GM10847 (cell line): ENCODE data around the gene A2M.

ENCODE experiments used
- POLR2A ChIP-seq: IDR thresholded peaks from 2 replicates; pipeline ENCODE4 v1.6.1; 2011; ENCODE audit not compliant: insufficient read length; ENCODE audit errors: extremely low read depth

Gene A2M

DNA sequence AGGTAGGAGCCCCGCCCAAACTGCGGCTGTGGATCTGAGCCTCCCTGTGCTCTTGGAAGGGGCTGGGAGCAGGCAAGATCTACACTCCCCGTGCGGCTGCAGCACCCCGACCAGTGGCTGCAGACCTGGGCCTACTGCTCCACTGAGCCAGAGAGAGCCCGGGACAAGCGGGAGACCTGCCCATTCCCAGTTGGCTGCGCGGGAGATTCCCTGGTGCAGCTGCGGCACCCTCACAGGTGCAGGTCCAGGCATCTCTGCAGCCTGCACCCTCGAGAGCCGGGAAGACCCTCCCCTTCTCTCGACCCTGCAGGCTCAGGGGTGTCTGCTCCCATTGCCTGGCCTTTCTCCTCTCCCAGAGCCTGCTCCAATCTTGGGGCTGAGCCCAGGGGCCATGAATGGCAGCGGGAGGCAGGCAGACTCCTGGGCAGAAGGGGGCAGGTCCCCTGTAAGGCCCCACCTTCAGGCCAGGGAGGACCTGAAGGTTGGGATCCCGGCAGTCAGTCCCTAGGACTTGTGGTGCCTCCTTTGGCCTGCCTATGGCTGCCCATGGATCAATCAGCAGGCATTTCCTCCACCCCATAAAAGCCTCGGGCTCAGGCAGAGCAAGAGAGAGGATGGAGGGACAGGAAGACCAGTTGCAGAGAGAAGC is 8.8 kb upstream of the A2M start:
- TF ChIP-seq POLR2A = no peak

DNA sequence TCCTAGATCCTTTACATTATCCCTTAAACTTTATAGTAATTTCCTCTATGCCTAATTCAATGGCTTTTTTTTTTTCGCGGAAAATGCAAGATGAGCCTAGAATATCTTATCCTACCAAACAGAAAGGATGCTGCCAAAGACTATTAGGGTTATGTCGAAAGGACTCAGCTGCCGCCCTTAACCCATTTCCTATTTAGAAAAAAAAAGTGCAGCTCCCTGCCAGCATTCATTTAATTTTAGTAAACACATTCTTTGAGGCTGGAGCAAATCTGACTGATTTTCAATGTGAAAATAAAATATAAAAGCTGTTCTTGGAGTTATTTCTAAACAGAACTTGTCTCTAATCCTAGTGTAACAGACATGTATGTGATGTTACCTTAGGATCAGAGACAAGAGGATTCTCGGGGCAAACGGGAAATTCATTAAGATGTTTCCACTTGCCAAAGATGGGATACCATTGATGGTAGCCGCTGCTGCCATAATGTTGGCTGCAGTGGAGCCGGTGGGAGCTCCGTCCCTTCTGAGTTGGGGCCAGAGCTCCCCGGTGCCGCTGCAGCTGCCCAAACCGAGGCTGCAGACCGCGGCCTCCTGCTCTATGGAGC is 8.2 kb upstream of the A2M start:
- no peak for TF ChIP-seq POLR2A

DNA sequence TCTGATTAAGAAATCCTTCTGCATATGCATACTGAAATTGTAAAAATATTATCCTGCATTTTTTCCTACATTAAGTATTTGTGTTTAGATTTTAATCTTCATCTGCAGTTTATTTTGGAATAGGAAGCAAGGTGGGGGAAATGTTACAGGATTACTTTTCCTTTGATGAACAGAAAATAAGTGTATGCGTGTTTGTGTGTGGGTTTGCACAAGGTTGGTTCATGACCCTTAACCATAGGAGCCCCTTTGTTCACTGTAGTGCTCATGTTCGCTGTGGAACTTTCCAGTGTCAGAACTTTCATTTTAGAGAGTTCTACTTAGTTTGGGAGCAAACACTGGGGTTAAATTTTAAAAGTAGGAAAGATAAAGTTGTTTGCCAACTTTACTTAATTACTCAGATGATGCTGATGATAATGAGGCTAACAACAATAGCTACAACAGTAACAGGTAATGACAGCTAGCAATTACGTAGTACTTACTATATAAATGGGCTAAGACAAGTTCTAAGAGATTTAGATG is 6.4 kb upstream of the A2M start:
- TF ChIP-seq POLR2A = no peak

DNA sequence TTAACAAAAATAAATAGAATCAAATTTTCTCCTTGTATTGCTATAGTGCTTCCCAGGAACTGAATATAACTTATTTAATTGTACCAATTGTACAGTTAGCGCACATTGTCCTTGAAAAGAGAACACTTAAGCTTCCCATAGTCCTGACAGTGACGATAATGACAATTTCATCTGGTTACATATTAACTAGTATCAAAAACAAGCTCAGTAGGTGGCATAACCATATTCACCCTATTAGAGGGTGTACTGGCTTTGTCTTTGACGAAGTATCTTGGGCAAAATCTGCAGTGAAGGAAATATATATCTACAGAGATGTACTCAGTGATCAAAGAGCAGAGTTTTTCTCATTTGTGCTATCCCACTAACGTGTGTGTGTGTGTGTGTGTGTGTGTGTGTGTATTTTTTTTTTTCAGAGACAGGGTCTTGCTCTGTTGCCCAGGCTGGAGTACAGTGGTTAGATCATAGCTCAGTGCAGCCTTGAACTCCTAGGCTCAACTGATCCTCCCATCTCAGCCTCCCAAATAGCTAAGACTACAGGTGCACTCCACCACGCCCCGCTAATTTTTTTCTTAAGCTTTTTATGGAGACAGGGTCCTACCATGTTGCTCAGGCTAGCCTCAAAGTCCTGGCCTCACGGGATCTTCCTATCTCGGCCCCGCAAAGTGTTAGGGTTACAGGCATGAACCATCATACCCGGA is 4.9 kb upstream of the A2M start:
- no peak for TF ChIP-seq POLR2A

DNA sequence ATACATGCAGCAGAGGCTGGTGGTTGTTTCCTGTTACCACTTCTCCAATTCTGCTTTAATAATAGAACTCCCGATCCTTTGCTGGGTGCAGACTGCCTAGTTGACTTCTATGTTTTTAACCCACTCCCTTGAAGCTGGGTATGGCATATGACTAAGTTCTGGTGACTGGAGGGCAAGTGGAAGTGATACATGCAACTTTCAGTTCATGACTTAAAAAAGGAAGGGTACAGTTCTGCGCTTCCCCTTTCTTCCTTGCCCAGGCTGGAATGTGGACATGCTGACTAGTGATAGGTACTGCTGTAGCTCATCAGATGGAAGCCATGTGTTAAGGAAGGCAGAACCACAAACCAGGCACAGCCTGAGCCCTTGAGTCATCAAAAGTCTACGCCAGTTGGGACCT is 2.4 kb upstream of the A2M start:
- no peak for TF ChIP-seq POLR2A

DNA sequence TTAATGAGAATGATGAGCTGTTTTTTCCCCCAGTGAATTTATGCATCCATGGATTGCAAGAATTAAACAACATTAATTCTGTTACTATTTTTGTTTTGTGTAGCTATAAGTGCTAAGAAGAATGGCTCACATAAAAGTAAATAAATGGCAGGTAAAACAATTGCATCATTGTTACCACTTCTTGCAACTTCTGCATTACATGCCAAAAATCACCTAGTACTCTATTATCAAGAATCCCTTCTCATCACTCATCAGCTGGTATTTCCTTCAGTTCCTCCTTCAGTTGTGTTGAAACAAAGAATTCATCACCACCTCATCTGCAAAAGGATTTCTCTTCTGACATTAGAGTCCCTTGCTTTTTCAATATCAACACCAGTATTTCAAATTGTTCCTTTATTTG is 773 bp downstream of the A2M start:
- TF ChIP-seq POLR2A = no peak

DNA sequence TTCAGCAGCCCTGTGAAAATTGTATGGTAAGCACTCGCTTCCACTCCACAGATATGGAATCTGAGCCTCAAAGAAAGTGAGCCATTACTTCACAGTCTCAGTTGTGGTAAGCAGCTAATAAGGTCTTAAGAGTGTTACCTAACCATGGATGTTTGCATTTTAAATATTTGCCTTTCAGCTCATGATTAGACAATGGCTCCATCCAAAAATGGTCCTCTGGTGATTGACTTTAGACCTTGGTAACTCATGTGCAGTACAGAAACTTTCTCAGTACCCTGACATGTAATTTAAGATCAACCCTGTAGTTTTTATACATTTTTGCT is 1.8 kb downstream of the A2M start:
- no peak for TF ChIP-seq POLR2A

DNA sequence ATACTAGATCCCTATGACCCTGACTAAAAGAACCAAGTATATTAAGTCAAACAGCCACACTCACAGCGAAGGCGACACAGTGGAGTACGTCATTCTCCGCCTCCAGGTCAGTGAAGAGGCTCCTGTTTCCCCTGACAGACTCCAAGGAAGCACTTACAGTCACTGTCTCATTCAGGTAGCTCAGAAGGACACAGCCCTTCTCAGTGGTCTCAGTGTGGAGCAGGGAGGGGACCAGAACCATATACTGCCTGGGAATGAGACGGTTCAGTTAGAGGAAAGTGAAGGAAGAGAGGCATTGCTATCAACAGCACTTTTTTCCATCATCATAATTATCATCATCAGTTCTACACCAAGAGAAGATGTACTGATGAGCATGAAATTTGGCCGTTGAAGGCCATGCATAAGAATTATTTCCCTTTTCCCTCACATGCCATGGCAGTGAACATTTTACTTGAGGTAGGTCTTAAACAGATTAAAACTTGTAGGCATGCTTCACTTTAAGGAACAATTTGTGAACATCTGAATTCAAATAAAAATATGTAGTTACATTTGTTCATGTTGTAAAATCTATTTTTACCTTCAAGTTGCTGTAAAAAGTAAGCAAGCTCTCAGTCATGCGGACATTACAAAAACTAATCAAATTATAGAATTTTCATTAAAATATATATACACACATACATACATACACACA is 2.3 kb downstream of the A2M start:
- TF ChIP-seq POLR2A = no peak

DNA sequence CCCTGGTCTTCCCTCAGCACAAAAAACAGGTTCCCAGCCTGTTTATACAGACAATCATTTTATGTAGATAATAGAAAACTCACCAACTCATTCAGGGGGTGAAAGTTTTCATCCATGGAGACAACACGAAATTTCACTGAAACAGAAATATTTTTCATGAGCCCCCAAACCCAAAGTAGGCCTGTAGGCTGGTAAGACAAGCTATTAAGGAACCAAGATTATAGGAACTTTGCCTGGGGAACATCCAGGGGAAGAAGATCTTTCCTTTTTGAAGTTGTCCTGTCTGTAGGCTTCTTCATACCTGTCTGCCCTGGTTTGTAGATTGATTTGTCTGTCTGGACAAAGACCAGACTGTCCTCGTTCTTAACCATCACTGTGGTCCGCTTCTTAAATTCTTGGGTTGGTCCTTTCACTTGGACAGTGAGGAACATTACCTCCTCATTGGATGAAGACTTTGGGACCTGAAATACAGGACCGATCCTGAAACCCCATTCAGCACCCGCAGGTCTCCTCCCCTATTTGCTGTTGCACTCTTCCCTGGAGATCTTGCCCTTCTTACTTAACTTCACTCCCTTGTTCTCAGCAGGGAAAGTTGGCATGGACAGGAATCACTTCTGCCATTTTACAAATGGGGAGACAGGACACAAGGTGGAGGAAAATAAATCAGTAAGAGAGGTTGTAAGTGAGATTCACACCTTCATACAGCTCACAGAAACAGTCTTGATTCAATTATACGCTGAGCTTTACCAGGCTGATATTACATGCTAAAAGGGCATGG is 3.5 kb downstream of the A2M start:
- TF ChIP-seq POLR2A = no peak

DNA sequence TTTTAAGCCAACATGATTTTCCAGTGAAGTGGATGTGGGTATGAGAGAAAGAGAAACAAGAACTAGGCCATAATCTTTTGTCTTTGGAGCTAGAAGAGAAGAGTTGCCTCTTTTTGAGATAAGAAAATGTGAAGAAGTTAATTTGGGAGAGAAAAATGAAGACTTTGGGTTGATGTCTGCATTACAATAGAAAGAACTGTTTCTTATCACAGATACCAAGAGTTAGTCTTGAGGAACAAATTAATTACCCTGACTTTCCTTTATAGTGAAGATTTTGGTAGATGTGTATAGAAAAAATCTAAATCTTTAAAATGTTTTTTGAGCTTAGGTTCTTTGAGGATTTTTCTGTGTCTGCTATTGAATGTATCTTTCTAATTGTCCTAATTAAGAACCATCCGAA is 4.2 kb downstream of the A2M start:
- TF ChIP-seq POLR2A = no peak

DNA sequence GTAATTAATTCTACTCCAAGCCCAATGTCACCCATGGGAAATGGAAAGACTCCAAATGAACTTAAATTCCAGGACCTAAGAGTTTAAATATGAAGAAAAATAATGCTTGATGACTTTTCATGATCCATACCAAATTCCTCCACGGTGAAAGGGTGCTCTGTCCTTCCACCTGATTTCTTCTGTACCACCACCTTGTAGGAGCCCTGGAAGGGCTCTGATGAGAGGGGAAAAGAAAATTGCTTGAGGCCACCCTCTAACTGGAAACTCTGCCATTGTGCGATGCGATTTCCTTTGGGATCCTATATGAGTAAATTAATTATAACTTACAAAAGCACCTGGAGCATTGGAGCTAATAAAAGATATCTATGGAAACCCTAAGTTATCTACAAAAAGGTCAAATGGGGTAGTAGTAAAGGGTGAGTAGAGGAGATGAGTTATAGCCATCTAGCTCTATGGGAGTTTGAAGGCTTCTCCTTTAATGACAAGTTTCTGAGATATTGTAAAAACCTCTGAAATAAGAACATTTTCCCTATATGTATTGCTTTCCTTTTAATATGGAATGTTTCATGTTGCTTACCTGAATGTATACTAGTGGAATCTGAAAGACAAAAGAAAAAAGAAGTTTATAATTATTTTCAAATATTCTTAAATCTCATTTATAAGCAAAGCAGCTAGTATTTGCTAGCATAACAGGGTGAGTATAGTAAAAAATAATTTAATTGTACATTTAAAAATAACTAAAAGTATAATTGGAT is 5.8 kb downstream of the A2M start:
- no peak for TF ChIP-seq POLR2A

DNA sequence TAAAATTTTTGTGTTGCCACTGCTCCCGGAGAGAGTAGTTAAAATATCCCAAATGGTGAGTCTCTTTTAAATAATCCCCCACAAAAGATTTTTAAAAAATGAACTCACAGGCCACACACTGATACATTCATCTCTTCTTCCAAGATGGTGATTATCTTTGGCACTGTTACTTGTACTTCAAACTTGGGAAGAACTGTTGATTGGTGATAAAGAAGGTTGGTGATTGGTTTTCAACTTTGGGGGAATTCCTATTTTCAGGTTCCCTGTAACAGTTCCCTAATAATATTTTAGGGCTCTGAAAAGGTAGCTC is 6.6 kb downstream of the A2M start:
- no peak for TF ChIP-seq POLR2A

DNA sequence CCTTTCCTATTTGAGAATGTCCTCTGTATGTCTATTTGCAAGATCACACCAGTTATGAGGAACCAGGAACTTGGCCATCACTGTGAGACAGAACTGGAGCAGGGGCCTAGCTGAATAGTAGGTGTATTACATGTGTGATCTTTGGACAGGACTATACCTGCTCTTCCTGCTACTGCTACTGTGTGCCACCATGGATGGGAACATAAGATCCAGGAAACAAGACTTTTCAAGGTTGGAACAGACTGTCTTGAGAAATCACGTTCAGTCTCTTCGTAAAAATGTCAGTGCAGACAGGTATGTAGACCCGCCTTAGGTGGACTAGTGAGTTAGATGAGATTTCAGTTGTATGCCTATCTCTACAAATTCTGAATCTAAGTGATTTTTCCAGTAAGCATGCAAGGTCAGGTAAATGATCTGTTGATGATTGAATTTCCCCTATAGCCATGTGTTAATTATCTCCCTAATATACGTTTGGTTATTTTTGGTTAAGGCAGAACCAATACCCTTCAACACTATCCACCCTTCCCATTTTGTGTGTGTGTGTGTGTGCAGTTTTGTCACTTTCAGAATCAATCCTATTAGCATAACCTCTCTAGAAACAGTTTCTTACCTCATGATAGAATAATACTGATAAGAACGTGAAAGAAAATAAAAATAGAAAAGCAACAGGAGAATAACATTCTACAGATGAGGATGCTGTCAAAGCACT is 7.1 kb downstream of the A2M start:
- no peak for TF ChIP-seq POLR2A

DNA sequence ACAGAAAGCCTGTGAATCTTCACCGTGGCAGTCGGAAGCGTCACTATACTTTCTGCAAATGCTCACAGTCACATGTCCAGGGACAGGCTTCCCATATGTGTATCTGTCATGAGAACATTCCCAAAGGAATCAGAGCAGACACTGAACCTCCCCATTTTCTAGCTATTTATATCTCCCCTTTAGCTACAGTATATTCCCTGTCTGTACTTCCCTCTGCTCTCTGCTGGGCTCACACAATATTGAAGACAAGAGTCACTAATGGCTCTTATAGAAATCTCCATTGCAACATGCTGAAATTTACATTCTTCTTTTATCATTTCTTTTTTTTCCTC is 8.2 kb downstream of the A2M start:
- TF ChIP-seq POLR2A = no peak
